HG03520 (cell line): ENCODE measurements around the gene AACS.

Source experiments
- ATAC-seq: cut with Tn5 transposase; IDR thresholded peaks from one replicate; pipeline ENCODE4 v1.9.1; 2021; ENCODE audit warnings: mild to moderate bottlenecking, moderate library complexity; ENCODE audit not compliant: unreplicated experiment

Gene AACS

DNA sequence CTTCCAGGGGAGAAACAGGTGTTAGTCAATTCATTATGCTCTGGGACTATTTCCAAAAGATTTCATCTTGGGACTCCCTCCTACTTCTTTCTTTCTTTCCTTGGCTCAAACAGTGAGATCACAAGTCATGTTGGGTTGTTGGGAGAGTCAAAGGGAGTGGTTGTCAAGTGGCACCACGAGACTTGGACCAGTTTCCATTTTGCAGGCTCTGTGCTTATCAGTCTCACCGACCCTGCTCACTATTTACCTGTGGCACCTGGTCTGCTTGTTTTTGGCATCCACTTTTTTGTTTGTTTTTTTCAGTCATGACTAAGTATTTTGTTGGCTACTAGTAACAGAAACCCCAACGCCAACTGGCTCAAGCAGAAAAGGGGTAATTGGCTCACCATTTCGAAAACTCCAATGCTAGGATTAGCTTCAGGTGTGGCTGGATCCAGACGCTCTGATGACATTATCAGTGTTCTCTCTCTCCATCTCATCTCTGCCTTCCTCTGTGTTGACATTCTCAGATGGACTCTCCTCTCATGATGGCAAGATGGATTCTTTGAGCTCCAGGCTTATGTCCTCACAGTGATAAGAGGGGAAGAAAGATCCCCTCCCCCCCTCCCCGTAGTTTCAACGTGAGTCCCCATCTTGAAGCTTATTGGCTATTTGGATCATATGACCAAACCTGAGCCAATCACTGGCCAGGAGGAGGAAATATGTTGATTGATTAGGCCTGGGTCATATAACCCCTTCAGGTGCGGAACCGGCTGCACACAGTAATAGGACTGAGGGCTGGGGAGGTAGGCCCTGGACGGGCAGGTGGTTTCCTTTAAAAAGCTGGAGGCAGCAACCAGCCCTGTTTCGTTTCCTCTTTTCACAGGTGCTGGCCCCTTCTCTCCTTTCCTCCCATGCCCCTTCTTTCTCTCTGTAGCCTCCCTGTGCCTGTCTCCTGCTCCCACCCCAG, 84.2 kb downstream of the AACS start:
- ATAC-seq: peak; percentile 96

DNA sequence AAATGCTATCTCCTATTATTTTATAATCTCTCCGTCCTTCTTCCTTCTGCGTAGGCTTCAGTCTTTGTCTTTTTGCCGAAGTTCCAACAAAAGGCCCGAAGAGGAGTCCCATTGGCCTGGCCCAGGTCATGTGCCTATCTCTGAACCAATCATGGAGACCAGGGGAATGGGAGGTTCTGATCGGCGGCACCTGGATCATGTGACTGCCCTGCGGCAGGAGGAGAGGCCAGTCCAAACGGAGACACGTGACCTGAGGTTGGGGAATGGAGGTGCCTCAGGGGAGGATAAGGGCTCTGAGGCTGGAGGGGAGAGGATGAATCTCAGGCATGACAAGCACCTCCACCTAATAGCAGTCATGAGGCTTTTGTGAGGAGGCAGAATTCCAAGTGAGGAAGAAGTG, 86.0 kb downstream of the AACS start:
- no peak for ATAC-seq

DNA sequence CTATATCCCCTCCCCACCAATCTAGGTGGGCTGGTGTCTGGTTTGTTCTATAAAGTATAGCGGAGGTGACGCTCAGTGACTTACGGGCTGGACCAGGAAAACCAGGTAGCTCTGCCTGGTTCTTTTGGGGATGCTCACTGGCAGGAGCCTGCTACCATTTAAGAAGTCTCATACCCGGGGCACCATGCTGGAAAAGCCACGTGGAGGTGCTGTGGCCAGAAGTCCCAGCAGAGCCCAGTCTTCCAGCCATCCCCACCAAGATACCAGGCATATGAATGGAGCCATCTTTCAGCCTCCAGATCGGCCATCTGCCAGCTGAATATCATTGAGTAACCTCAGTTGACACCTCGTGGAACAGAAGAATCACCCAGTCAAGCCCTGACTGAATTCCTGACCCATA, 87.2 kb downstream of the AACS start:
- ATAC-seq: no peak

DNA sequence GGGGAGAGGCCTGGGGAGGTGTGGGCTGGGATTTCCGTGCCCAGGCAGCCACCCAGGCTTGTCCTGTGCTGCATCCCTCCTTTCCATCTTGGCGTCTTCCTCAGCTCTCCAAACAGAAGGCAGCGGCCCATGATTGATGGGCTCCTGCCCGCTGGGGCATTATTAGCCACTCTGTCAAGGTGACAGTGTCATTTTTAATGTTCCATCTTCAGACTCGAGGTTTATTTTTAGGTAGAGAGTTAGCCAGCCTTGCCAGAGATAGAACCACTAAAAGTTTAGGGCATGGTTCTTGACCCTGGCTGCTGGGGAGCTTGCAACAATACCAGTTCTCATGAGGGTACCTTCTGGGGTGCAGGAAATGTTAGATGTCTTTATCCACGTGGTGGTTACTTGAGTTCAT, 90.1 kb downstream of the AACS start:
- ATAC-seq: no peak

DNA sequence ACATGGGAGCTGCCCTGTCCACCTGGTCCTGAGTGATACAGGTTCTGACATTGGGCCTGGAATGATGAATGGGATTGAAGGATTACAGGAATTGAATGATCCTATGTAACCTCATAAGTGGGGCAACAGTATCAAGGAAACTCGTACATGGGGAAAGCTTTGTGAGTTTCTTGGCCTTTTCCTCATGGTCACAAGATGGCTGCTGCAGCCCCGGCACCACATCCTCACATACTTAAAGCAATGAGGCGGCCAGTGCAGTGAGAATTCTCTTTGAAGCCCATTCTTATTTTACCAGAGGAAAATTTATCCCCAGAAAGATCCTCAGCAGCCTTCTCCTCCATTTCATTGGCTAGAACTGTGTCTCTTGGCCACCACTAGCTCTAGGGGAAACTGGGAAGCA, 91.9 kb downstream of the AACS start:
- no peak for ATAC-seq

DNA sequence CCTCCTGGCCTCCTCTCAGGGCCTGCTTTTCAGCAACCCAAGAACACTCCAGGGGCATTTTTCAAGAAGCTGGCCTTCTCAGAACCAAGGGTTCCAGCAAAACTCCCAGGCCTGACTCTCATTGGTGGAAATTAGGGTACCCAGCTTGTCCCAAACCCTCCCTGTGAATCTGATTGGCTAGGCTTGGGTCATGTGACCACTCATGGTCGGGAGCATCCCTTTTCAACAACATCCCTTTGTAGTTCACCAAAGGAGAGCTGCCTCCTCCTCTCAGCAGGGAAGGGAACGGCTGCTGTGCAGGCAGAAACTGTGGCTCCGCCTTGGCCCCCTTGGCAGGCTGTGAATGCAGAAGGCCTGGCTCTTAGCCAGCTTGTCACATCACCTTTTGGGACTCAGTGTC, 94.5 kb downstream of the AACS start:
- ATAC-seq: no peak

DNA sequence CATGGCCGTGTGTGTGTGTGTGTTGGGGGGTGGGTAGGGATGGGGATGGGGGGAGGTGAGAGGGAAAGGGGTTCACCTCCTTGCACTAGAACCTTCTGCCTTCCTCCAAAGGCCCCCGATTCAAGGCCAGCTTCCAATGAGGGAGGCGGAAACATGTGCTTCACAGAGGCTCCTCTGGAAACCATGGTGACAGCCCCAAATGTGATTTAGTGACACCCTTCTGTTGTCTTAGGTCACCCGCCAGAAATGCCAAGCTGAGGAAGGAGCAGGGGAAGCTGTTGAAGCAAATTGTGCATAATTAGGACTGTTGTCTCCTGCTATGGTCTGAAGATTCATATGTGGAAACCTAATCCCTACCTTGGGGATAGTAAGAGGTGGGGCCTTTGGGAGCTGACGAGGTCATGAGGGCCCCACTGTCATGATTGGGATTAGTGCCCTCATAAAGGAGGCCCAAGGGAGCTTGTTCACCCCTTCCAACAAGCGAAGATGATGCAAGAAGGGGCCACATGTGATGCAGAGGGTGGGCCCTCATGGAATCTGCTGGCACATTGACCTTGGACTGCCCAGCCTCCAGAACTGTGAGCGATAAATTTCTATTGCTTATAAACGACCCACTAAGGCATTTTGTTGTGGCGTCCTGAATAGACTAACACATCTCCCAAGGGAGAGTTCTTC, 95.2 kb downstream of the AACS start:
- ATAC-seq: no peak

DNA sequence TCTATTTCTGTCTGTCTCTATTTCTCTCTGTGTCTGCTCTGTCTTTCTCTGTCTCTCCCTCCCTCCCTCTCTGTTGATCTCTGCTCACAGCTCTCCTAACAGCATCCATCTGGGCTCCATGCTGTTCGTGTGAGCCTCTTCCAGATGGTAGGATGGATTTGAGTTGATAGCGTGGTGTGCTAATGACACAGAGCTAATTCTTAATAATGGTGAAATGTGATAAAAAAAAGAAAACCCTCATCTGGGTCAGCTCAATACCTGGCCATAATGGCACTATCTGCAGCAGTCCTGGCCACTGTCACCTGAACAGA, 96.4 kb downstream of the AACS start:
- no peak for ATAC-seq

DNA sequence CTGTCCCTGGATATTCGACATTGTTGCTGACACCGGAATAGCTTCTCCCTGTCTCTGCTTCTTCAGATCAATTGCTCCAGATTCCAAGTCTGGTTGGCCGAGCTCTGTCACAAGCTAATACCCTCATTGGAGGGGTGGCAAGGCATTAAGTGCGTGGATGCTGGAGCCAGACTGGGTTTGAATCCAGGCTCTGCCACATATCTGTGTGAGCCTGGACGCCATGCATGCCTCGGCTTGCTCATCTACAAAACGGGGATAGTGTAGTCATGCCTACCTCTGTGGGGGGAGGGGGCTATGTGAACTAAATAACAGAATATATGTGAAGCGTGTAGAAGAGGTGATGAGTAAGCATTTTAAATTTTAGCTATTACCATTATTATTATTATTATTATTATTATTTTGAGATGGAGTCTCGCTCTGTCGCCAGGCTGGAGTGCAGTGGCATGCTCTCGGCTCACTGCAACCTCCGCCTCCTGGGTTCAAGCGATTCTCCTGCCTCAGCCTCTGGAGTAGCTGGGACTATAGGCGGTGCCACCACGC, 97.3 kb downstream of the AACS start:
- no peak for ATAC-seq

DNA sequence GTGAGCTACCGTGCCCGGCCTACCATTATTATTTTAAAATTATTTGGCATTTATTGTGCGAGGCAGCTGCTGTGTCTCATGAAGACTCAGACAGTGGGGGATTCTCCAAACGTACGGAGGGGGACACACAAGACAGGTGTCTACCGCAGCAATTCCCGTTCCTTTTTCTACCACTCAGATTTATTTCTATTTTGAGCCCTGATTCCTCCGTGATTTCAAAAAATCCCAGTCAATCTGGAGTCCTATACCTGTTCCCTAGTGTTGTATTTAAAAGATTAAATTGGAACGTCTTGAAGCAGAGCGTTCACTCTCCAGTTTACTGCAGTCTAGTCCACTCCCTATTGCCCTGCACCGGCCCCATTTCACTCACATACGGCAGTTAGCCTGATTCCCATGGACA, 97.9 kb downstream of the AACS start:
- no peak for ATAC-seq

DNA sequence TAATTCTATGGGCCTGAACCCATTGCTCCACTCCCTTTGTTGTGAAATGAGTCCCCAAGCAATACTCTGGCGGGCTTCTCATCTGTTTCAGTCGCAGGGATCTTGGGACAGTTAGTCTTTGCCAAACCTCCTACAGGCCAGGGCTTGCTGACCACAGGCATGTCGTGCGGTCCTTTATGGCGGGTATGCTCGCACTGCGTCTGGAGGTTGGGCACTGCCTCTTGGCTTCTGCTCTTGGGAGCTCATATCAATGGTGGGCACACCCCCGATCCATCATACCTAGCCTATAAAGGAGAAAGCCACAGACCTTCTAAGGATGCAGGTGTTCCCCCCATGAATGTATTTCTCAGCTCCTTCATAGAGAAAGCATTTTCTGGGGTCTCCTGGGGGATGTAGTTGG, 99.3 kb downstream of the AACS start:
- ATAC-seq: no peak

DNA sequence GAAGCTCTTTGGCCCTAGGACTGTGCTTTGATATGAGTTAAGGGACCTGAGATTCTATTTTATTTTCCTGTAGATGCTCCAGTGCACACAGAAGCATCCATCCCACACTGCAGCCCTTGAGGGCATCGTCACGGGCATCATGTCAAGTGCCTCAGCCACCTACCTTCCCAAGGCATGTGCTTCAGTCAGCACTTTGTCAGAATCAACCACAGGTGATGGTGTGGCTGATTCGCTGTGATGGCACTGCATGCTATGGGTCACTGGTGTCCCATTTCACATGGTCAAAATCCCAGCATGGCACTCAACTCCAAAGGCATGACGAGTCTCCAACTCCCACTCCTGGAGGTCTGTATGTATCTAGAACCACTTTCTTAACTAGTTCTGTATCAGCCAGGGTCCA, 100.8 kb downstream of the AACS start:
- ATAC-seq: no peak

DNA sequence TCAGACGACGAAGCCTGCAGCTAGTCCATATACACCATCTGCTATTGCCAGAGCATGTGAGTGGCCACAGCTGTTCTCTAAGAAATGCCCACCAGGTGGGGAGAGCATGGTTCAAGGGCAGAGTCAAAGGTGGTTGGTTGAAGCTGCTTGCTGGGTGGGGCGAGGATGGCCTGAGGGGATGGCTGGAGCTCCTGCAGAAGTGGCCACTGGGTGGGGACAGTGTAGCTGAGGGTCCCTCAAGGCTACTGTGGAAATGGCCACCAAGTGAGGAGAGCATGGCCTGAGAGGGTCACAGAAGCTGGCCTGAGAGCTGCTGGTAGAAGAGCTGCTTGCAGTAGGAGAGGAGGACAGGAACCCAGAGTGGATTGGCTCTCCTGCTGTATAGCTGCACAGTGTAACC, 102.4 kb downstream of the AACS start:
- ATAC-seq: no peak

DNA sequence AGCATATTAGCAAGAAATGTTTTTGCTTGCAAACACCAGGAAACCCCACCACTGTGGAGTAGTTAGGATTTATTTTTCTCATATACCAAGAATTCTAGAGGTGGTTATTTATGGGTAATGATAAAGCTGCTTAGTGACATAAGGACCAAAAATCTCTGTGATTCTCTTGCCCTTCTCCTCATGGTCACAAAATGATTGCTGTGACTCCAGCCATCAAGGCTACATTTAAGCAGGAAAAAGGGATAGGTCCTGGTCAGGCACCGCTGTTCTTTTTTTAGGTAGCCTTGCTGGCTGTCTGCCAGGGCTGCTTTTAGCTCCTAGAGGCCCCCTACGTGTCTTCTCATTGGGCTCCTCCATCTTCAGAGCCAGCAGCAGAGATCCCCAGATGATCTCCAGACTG, 104.2 kb downstream of the AACS start:
- ATAC-seq: no peak

DNA sequence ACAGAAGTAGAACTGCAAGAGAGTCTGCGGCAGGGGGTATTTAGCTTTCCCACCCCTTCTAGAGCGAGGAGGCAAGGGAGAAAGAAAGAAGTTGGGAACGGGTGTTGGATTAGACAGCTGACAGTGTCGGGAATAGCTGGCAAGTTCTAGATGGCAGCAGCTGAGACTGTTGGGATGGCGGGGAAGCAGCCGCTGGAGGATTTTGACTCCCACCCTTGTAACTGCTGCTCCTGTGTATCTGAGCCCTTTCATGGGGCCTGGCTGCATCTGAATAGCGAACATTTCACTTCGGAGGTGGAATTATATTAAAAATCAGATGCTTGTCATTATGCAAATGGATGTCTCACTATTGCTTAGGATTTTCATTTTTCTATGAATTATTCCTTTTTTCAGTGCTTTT, 104.6 kb downstream of the AACS start:
- no peak for ATAC-seq

DNA sequence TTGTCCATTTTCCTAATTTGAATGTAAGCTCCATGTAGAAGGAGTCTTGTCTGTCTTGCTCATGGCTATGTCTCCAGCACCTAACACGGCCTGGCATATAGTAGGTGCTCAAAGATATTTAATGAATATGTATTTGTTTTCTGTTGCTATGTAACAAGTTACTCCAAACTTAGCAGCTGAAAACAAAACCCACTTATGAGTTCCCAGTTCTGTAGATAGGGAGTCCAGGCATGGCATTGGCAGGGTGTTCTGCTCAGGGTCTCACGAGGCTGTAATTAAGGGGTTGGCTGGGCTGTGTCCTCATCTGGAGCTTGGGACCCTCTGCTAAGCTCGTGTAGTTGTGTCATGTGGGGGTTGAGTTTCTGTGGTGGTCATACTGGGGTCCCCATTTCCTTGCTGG, 106.0 kb downstream of the AACS start:
- ATAC-seq: no peak

DNA sequence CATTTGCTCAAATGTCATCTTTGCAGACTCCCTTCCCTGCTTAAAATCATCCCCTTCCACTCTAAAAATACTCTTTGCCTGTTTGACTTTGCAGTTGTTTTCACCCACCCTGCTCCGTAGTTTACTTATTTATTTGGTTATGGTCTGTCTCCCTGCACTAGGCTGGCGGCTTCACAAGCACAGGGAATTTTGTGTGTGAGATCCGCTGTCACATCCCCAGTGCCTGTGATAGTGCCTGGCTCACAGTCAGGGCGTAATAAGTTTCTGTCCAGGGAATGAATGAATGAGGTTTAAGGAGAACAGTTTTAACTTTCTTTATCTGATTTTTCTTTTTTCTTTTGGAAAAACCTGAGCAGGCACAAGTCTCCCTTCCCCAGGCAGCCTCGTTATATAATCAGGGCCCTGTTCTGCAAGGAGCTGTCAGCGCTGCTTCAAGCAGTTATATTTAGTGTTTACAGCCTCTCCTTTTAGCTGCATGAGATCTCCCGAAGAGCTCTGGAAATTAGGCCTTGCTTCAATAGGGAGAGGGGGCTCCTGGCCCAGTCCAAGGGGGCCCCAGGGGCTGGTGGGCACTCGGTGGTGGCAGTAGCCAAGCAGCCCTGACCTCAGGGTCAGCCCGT, 107.1 kb downstream of the AACS start:
- ATAC-seq: no peak

DNA sequence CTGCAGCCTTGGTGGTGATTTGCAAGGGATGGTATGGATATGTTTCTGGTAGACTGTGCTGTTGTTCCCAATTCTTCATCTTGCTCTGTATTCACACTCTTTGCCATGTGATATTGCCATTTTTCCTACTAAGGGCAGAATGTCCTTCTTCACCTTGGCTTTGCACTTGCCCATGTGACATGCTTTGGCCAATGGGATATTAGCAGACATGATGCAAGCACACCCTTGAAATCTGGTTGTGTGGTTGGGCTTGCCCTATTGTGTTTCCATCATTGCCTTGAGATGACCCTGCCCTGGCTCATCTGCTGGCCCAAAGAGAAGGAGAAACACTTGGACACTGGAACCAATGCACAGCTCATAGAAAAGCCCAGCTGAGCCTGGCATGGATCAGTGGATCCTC, 110.3 kb downstream of the AACS start:
- no peak for ATAC-seq

DNA sequence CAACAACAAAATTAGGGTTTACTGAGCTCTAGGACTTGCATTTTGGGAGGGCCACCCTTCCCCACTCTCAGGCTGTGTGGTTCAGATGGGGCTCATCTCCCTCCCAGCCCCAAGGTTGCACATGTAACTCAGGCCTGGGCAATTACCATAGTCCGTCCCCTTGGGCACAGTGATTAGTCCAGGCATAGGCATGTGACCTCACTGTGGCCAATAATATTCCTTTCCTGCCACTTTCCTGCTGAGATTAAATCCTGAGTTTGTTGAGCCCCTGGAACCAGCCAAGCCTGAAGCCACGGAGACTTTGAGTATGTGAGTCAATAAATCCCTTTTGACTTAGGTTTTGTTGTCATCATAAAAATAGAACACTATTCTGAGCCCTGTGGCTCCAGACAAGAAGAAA, 113.0 kb downstream of the AACS start:
- ATAC-seq: no peak

DNA sequence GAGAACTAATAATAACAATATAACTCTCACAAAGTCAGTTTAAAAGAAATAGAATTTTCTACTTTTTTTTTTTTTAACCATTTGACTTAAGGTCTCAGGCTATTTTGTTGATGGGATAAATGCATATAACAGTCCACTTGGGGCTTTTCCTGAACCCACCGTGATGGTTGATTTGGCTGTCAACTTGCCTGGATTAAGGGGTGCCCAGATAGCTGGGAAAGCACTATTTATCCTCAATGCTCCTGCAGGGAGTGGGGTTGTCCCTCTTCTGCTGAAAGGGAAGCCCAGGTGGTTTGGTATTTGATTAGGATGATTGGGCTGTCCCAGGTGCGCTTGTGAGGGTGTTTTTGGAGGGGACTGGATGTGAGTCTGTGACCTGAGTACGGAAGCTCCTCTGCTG, 114.9 kb downstream of the AACS start:
- no peak for ATAC-seq

DNA sequence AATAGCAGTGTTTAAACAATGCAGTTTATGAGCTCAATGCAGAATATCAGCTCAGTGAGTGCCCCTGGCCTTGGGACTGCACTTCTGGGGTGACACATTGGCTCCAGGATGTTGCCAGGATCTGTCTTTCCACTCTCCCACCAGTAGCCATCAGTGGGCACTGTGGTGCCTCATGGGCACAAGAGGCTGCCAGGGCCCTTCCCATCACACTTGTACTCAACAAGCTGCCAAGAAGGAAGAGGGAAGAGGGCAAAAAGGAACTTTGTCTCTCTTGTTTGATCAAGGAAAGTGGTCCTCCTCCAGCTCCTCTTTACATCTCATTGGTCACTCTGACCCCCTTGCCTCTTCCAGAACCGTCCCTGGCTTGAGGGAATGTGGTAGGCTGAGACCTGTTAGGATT, 115.9 kb downstream of the AACS start:
- no peak for ATAC-seq
